Stimulated activated CD4-positive, alpha-beta T cell treated with anti-CD3 and anti-CD28 coated beads, Interleukin-1b, Interleukin-23, amount 100 ng/mL, for 1 hour (primary cell): Measurements from ENCODE around the gene BRD2.

Source experiments
- DNase-seq, 2 donors: peaks; one replicate each; pipeline ENCODE4 v3.0.0-alpha.2; 2020; ENCODE audit warnings: low read depth in 2 of 2

BRD2 gene

GRCh38 chr6:32949113-32949512, 19.3 kb upstream of the BRD2 start:
- no peak for DNase-seq

- no peak for DNase-seq
Measured at GRCh38 chr6:32950010-32950409, 18.4 kb upstream of the BRD2 start.

GRCh38 chr6:32950449-32950848, 17.9 kb upstream of the BRD2 start:
- DNase-seq, result no peak

DNA sequence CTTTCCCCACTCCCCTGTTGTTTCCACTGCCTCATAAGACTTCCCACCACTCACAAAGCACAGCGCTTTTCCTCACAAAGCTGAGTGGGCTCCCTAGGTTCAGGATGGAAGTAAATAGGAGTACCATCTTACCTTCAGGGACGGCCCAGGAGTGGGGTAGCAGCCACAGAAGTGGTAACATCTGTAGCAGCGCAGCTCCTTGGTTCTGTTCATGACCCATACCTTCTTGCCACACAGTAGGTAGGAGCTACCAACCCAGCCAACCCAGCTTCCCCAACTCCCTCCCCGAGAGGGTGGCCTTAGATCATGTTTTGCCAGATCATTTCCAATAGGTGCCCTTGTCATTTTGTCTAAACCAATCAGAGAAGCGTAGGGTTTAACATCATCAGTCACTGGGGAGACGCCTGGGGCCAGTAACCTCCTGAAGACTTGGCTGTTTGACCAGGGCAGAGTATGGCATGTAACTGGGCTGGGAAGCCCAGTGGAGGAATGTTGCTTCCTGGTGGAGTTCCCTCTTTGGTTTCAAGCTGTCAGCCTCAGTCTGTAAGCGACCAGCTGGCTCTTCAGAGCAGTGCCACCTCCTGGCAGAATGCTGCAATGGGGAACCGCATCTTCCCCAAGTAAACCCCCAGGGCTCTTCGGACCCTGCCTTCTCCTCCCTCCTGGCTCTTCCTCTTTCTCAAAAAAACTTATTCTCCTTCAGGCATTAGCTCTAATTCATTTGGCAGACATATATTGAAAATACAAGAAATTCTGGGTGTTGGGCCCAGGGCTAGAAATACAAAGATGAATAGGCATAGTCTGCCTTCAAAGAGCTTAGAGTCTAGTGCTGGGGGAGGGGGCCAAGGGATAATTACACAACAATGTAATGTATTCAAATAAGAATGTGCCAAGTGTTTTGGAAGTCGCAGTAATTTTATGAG, 15.3 kb upstream of the BRD2 start, which contains the start of gene HLA-DMA:
TSS of gene HLA-DMA (minus strand) at position 281 of the 923 bp plus-strand sequence. CDS start at position 220, 61 bp downstream.
- peak in 1 of 2 donors; percentile 35 for DNase-seq

DNA sequence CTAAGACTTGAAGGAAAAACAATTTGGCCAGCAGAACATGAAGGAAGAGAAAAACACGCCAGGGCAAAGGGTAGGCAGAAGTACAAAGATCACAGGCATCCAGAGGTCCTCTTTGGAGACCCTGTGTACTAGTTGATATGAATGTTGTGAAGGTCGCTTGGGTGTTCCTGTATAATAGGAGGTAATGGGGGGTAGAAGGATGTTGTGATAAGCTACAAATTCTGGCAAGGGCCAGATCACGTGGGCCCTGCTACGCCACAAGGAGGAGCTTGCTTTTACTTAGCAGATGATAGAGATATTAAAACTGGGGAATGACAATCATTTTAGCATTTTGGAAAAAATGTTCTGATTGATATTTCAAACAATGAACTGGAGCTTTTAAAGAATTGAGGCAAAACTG, 14.6 kb upstream of the BRD2 start:
- DNase-seq, result no peak

GRCh38 chr6:32954267-32954666, 14.1 kb upstream of the BRD2 start:
- DNase-seq, result no peak

GRCh38 chr6:32954986-32955802, 13.2 kb upstream of the BRD2 start:
- no peak for DNase-seq

GRCh38 chr6:32956176-32956575, 12.2 kb upstream of the BRD2 start:
- DNase-seq, result no peak

DNA sequence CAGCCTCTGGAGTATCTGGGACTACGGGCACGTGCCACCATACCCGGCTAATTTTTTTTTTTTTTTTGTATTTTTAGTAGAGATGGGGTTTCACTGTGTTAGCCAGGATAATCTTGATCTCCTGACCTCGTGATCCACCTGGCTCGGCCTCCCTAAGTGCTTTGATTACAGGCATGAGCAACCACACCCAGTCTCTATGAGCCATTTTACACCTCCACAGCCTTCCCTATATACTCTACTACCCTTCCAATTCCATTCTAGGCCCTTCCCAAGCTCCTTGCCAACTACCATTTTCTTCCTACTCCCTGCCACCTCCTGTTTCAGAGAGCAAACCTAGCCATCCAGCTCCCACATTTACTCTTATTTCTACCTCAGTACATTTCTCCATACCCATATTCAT, 7.8 kb upstream of the BRD2 start:
- DNase-seq, result no peak

- DNase-seq, result no peak
Measured at GRCh38 chr6:32962213-32962826, 6.1 kb upstream of the BRD2 start.

DNA sequence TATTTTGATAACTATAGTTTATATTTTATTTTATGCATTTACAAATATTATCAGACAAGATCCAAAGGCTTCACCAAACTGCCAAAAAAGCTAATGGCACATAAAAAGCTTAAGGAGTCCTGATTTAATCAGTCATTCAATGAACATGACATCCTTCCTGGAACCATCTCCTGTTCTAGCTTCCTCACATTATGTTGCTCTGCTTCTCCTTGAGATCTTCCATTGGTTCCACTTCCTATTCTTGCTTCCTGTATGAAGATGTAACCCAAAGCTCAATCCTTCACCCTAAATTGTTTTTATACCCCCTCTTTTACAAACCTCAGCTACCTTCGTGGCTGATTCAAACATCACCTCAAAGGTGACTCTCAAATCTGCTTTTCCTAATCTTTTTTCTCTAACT, 4.5 kb upstream of the BRD2 start:
- DNase-seq, result no peak

GRCh38 chr6:32964776-32965175, 3.6 kb upstream of the BRD2 start:
- DNase-seq, result no peak

DNA sequence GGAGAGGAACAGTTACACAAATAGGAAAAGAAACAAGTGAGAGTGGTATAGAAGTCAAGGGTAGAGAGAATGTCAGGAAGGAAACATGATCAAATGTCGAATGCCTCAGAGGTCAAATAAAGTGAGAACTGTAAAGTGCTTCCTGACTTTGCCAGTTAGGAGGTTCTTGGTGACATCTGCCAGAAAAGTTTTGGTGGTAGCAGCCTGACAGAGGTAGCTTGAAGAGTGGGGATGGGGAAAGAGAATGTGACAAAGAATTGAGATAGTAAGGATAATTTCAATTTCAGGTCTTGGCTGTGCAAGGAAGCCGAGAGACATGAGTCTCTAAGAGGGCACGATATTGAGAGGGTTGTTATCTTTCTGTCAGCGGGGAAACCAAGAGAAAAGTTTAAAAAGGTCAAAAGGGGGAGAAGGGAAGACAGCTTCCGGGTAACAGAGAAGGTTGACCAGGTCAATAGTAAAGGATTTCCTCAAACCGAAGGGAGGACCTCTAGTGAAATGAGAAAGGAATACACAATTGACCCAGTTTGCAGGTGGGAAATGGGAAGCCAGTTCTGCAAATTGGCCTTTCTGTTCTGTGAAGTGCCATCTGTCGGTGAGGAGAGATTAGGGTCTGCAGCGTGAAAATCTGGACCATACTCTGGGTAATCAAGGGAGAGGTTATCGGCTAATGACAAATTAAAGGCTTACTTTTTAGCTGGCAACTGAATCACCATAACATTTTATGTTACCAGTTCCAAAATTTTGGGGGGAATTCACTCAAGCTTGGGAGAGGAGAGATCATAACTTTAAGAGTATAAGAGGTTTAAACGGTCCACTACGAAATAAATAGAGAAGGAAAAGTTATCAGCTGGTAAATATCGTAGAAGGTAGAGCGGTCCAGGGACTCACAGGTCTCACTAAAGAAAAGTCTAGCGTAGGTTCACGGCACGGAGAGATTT, 973 bp upstream of the BRD2 start:
- DNase-seq, result no peak

- DNase-seq, result peak in 1 of 2 donors; percentile 56
Measured at GRCh38 chr6:32968867-32969684, 682 bp downstream of the BRD2 start.

DNA sequence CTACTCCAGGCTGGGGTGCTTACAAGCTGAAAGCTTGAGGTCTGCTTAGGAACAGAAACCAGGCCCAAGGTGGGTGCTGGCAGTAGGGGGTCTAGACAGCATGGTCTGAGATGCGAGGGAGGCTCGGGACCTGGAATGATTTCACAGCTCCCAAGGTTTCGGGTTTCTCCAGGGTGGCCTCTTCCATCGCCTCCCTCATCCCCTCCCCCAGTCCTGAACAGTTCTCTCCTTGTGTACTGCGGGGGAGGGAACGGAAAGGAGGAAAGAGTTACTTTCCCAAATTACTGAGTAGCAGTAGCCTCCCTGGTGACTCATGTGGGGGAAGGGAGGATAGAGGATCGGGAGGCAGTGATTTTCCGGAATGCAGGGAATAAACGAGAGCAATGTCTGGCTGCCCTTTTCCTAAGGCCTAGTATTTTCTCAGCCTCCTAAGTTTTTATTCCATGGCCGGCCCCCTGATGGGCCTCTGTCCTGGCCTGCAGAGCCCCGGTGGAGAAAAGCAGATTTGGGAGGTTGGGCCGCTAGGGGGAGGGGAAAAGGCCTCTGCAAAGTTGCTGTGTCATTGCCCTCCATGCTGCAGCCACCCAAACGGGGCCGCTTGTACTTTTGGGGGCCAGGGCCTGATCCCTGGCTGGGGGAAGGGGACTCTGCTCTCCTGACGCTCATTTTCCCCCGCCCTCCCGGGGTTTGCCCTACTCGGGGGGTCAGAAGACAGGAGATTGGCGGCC, 1.5 kb downstream of the BRD2 start:
- DNase-seq, result peak in 1 of 2 donors; percentile 58

- peak; percentile 49 to 72 for DNase-seq
Measured at GRCh38 chr6:32970413-32971241, 2.2 kb downstream of the BRD2 start.

DNA sequence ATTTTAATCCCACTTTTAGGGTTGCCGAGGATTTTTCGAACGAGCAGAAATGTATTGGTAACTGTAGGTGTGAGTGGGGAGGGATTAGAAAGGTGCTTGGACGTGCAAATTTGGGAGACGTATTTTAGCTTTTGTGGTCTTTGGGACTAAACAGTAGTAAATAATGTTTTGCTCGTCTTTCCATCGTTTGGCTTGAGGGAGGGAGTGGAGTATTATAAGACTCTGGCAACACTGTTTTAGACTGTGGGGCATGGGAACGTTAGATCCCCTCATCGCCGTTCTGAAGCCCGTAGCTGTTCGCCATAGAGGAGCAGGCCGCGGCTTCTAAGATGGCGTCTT, 2.8 kb downstream of the BRD2 start:
- DNase-seq, result no peak

DNA sequence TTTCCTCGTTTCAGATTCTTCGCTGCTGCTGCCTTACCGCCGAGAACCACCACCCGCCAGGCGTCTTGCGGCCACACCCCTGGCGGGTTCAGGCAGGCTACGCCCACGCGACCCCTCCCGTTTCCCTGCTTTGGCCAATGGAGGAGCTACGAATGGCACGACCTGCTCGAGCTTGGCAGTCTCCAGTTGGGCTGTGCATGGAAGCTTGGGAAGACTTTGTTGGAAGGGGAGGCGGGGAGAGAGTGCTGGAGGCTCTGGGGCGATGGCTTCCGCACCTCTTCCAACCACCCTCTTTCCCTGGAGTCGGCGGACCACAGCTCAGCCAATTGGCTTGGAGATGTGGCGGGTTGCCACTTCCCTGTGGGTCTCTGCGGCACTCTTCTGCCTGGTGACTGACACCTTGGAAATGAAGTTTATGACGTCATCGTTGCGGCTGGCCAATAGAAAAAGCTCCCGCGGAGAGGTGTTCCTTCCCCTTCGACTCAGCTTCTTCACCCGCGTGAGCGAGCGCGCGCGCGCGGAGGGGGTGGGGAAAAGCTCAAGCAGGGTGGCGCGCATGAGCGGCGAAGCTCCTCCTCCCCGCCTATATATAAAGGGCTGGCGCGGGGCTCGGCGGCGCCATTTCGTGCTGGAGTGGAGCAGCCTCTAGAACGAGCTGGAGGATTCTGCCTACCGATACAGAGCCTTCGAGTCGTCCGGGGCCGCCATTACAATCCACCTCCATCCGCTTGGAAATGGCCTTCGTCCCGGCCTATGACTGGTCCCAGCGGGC, 3.4 kb downstream of the BRD2 start:
- peak; percentile 98 to 100 for DNase-seq
